SK-N-SH (cell line): ENCODE results near the gene EXOC4. TPM values are rescaled to one million over a fixed set of nuclear protein-coding genes. Genes with fewer than 3 reads are reported as not detected.

Source experiments
- CTCF ChIA-PET: fragments of 300-600, 350-600 bp; formaldehyde crosslinking; extraction: SDS; loops from one replicate; lab custom pipeline; 2021; lab: Yijun Ruan, JAX
- POLR2A ChIA-PET: fragments of 350-600 bp; sonication (Branson Sonifier 250); formaldehyde crosslinking; extraction: SDS; loops from one replicate; lab custom pipeline; 2020; ENCODE audit warnings: antibody characterized with exemption, inconsistent platforms; lab: Yijun Ruan, JAX
- DNase-seq: peaks from one replicate; pipeline ENCODE4 v3.0.0; 2012
- H2AFZ ChIP-seq: fragments of 200-600 bp; sonication (generic); 2 replicates; pipeline ENCODE4 v1.8.1; 2016; ENCODE audit warnings: antibody characterized with exemption, mild to moderate bottlenecking, low read depth
- H3F3A ChIP-seq: fragments of 200-600 bp; sonication (generic); replicated peaks from 2 replicates; pipeline ENCODE3; 2016; ENCODE audit warnings: antibody characterized with exemption, mild to moderate bottlenecking; ENCODE audit not compliant: insufficient read depth
- H3K27ac ChIP-seq, 2 experiments: fragments of 200-500 bp in 1 of 2; fragments of 200-600 bp in 1 of 2; sonication (Bioruptor generic) in 1 of 2; sonication (generic), shearing (Covaris generic) in 1 of 2; 2 replicates each; pipeline versions ENCODE4 v1.5.1 to v1.6.1; 2014 to 2016; ENCODE audit warnings: low read depth in 2 of 2, inconsistent platforms in 1 of 2, low read length in 1 of 2, mild to moderate bottlenecking in 1 of 2, mixed read lengths in 1 of 2
- H3K27me3 ChIP-seq: fragments of 200-600 bp; sonication (generic), shearing (Covaris generic); 2 replicates; pipeline ENCODE4 v1.6.1; 2016; ENCODE audit warnings: mixed run types; ENCODE audit not compliant: insufficient read depth
- H3K36me3 ChIP-seq, 2 experiments: fragments of 200-500 bp in 1 of 2; fragments of 200-600 bp in 1 of 2; sonication (Bioruptor generic) in 1 of 2; sonication (generic) in 1 of 2; replicated peaks in 1 of 2; 2 replicates each; pipeline versions ENCODE3 to v1.5.1; 2014 to 2016; ENCODE audit warnings: low read length in 1 of 2, mild to moderate bottlenecking in 1 of 2; ENCODE audit not compliant: insufficient read depth in 2 of 2, control insufficient read depth in 1 of 2
- H3K4me1 ChIP-seq, 2 experiments: fragments of 200-500 bp in 1 of 2; fragments of 200-600 bp in 1 of 2; sonication (Bioruptor generic) in 1 of 2; sonication (generic), shearing (Covaris generic) in 1 of 2; 2 replicates each; pipeline versions ENCODE4 v1.5.1 to v1.6.1; 2014 to 2016; ENCODE audit warnings: low read depth in 1 of 2, low read length in 1 of 2, mixed run types in 1 of 2; ENCODE audit not compliant: insufficient read depth in 2 of 2, control insufficient read depth in 1 of 2
- H3K4me2 ChIP-seq: fragments of 200-600 bp; sonication (generic), shearing (Covaris generic); 2 replicates; pipeline ENCODE4 v1.6.1; 2017; ENCODE audit warnings: mixed run types
- H3K4me3 ChIP-seq, 2 experiments: fragments of 200-500 bp in 1 of 2; fragments of 200-600 bp in 1 of 2; sonication (Bioruptor generic) in 1 of 2; sonication (generic), shearing (Covaris generic) in 1 of 2; 2 replicates each; pipeline versions ENCODE4 v1.5.1 to v1.8.1; 2014 to 2016; ENCODE audit warnings: low read depth in 2 of 2, inconsistent platforms in 1 of 2, low read length in 1 of 2, mild to moderate bottlenecking in 1 of 2, mixed read lengths in 1 of 2, moderate library complexity in 1 of 2
- H3K79me2 ChIP-seq: fragments of 200-600 bp; sonication (generic); 2 replicates; pipeline ENCODE4 v1.8.1; 2017; ENCODE audit warnings: mild to moderate bottlenecking; ENCODE audit not compliant: insufficient read depth
- H3K9ac ChIP-seq: fragments of 200-600 bp; sonication (generic); 2 replicates; pipeline ENCODE4 v1.6.1; 2017; ENCODE audit warnings: mixed run types
- H3K9me2 ChIP-seq: fragments of 200-600 bp; sonication (generic); 2 replicates; pipeline ENCODE4 v1.6.1; 2017; ENCODE audit warnings: mixed run types
- H3K9me3 ChIP-seq: fragments of 200-600 bp; sonication (generic); 2 replicates; pipeline ENCODE4 v1.6.1; 2017; ENCODE audit warnings: mixed run types, mild to moderate bottlenecking, moderate library complexity
- H4K20me1 ChIP-seq: fragments of 200-600 bp; sonication (generic); 2 replicates; pipeline ENCODE4 v1.6.1; 2017; ENCODE audit warnings: mild to moderate bottlenecking, mixed run types; ENCODE audit not compliant: insufficient read depth
- CHD2 ChIP-seq: fragments of 150-350 bp; IDR thresholded peaks from 2 replicates; pipeline ENCODE4 v1.6.1; 2018; ENCODE audit warnings: low read length; ENCODE audit not compliant: partially characterized antibody
- CTCF ChIP-seq: fragments of 200-600 bp; sonication (generic); IDR thresholded peaks from 2 replicates; pipeline ENCODE4 v1.6.1; 2017; ENCODE audit warnings: antibody characterized with exemption, mild to moderate bottlenecking, moderate library complexity
- EP300 ChIP-seq, 2 experiments: IDR thresholded peaks; 2 replicates each; pipeline versions ENCODE4 v1.4.0 to v1.6.1; 2012; ENCODE audit warnings: borderline replicate concordance in 1 of 2, low read depth in 1 of 2, low read length in 1 of 2
- EZH2phosphoT487 ChIP-seq: fragments of 200-600 bp; sonication (generic); IDR thresholded peaks from 2 replicates; pipeline ENCODE4 v1.6.1; 2017; ENCODE audit warnings: low read depth, mixed run types, mild to moderate bottlenecking, antibody characterized with exemption, moderate library complexity, borderline replicate concordance
- FOXM1 ChIP-seq: IDR thresholded peaks from 2 replicates; pipeline ENCODE4 v1.4.0; 2012; ENCODE audit warnings: low read depth, mild to moderate bottlenecking
- GABPA ChIP-seq: IDR thresholded peaks from 2 replicates; pipeline ENCODE4 v1.4.0; 2012; ENCODE audit warnings: low read depth, mild to moderate bottlenecking
- JUND ChIP-seq: IDR thresholded peaks from 2 replicates; pipeline ENCODE4 v1.4.0; 2012
- MAX ChIP-seq: IDR thresholded peaks from 2 replicates; pipeline ENCODE4 v1.4.0; 2012; ENCODE audit warnings: low read depth
- MEF2A ChIP-seq: IDR thresholded peaks from 2 replicates; pipeline ENCODE4 v1.4.0; 2012; ENCODE audit warnings: low read depth, borderline replicate concordance
- NFIC ChIP-seq: IDR thresholded peaks from 2 replicates; pipeline ENCODE4 v1.4.0; 2012; ENCODE audit warnings: borderline replicate concordance
- PBX3 ChIP-seq: IDR thresholded peaks from 2 replicates; pipeline ENCODE4; 2012
- POLR2AphosphoS5 ChIP-seq: IDR thresholded peaks from 2 replicates; pipeline ENCODE4 v1.6.1; 2012; ENCODE audit warnings: low read depth, low read length
- RCOR1 ChIP-seq: fragments of 150-350 bp; IDR thresholded peaks from 2 replicates; pipeline ENCODE4 v1.6.1; 2017; ENCODE audit warnings: antibody characterized with exemption, low read length
- USF1 ChIP-seq: IDR thresholded peaks from 2 replicates; pipeline ENCODE4 v1.4.0; 2012; ENCODE audit warnings: low read depth, borderline replicate concordance
- ZBTB33 ChIP-seq: IDR thresholded peaks from 2 replicates; pipeline ENCODE4 v1.4.0; 2012; ENCODE audit warnings: low read depth, borderline replicate concordance
- WGBS: methylation state at CpG from one replicate; pipeline ENCODE4 v1.1.6; 2017; ENCODE audit warnings: low lambda C conversion rate; 5-methylcytosine and 5-hydroxymethylcytosine counted together
- polyA plus RNA-seq, 3 experiments: library from polyadenylated mRNA; depleted of rRNA; stranded (reverse); fragments of >200 nt; gene quantifications; 2 replicates each; pipeline ENCODE4 v1.2.3, GENCODE V29; 2012

EXOC4 gene
- polyA plus RNA-seq, 1 of the 3 experiments (the other 2 are of a cell fraction): 37.3 TPM

- TF ChIP-seq CTCF: no peak
- peak; percentile 100 for TF ChIP-seq RCOR1
- TF ChIP-seq MEF2A: no peak
- peak; percentile 50 for TF ChIP-seq JUND
- TF ChIP-seq NFIC: peak; percentile 48
- TF ChIP-seq EP300 (IDR thresholded peaks at IDR 0.05; ENCODE audit: borderline replicate concordance in 1 of 2, low read depth in 1 of 2, low read length in 1 of 2): peak; percentile 90 to 100
- TF ChIP-seq GABPA: no peak
- TF ChIP-seq PBX3: peak; percentile 43; the same call in 1 of the 2 replicates
- no peak for TF ChIP-seq MAX
- TF ChIP-seq FOXM1: peak; percentile 67
- peak; percentile 96 for TF ChIP-seq CHD2
- TF ChIP-seq EZH2phosphoT487: no peak
Measured at GRCh38 chr7:133748443-133749407, 495.8 kb downstream of the EXOC4 start (continued).

- H2AFZ ChIP-seq: no peak overlapping the region
- 91% methylated on average over 3 of the region's 3 CpGs for WGBS
- POLR2A ChIA-PET: interaction anchor here (2.1 kb wide), 1 partner anchor 86 kb away, joined by 7 read pairs; no protein-coding TSS in a partner anchor
- H3F3A ChIP-seq: no peaks in the 10 kb centered on the region
- H3K9me2 ChIP-seq: no peaks in the 10 kb centered on the region
- H3K79me2 ChIP-seq: no peaks in the 10 kb centered on the region
- no peak overlapping the region for H3K4me3 ChIP-seq
- CTCF ChIA-PET: interaction anchor here (0.9 to 8.3 kb wide), 11 partner anchors 13 to 391 kb away, joined by 3 to 50 read pairs (median 4); no protein-coding TSS in a partner anchor
- no peaks in the 10 kb centered on the region for H4K20me1 ChIP-seq
- peak overlapping the region in 1 of 2 experiments; percentile 100; a peak in 2 of 4 replicates for H3K27ac ChIP-seq
- H3K4me1 ChIP-seq: peaks cover 4 to 51% of the 10 kb centered on the region in 2 experiments; a peak in 3 of 4 replicates
- H3K9me3 ChIP-seq: no peaks in the 10 kb centered on the region
- no peaks in the 10 kb centered on the region for H3K27me3 ChIP-seq
- no peak overlapping the region for H3K9ac ChIP-seq
- peaks cover 0 to 2% of the 10 kb centered on the region in 2 experiments for H3K36me3 ChIP-seq
- H3K4me2 ChIP-seq: no peak overlapping the region
- TF ChIP-seq JUND (no peak), FOXM1 (no peak), USF1 (no peak), CTCF (no peak), ZBTB33 (no peak), POLR2AphosphoS5 (no peak), NFIC (no peak)
- DNase-seq: no peak
Measured at GRCh38 chr7:133750287-133750686, 497.4 kb downstream of the EXOC4 start.
